ENCODE measurements around the gene TMEM270. TPM values are rescaled to one million over a fixed set of nuclear protein-coding genes. Genes with fewer than 3 reads are reported as not detected.
A peak's percentile ranks its signal among the peaks of the same experiment; 100 is the strongest.
"Not testable (repeated sequence)": the region's sequence is repeated elsewhere in the genome, so short reads cannot be mapped to it uniquely, and the experiment has no call there.

TMEM270 gene
- total RNA-seq, 1 donor = not detected

DNA sequence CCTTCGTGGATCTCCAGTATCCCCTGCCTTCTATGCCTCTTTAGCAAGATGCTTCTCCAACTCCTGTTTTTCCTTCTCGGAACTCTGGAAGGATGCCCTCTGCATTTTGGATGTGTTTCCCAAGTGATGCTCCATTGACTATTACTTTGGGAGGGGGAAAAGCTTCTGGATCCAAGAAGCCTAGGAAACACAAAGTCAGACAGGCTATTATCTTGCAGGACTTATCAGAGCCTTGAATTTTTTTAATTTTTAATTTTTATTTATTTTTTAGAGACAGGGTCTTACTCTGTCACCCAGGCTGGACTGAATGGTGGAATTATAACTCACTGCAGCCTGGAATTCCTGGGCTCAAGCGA is 21.1 kb downstream of the TMEM270 start:
- no peak for DNase-seq (ENCODE audit: low read depth in 2 of 3, low spot score in 2 of 3)

DNA sequence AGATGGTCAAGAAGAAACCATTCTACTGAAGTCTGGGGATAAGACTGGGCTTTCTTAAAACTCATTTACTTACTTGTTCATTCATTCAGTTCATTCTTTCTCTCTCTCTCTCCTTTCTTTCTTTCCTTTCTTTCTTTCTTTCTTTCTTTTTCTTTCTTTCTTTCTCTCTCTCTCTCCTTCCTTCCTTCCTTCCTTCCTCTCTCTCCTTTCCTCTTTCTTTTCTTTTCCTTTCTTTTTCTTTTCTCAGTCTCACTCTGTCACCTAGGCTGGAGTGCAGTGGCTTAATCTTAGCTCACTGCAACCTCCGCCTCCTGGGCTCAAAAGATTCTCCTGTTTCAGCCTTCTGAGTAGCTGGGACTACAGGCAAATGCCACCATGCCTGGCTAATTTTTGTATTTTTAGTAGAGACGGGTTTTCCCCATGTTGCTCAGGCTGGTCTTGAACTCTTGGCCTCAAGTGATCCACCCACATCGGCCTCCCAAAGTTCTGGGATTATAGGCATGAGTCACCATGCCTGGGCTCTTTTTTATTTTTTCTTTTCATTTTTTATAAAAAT is 24.0 kb downstream of the TMEM270 start:
- not testable (repeated sequence) for DNase-seq (ENCODE audit: low read depth in 2 of 3, low spot score in 2 of 3)

DNA sequence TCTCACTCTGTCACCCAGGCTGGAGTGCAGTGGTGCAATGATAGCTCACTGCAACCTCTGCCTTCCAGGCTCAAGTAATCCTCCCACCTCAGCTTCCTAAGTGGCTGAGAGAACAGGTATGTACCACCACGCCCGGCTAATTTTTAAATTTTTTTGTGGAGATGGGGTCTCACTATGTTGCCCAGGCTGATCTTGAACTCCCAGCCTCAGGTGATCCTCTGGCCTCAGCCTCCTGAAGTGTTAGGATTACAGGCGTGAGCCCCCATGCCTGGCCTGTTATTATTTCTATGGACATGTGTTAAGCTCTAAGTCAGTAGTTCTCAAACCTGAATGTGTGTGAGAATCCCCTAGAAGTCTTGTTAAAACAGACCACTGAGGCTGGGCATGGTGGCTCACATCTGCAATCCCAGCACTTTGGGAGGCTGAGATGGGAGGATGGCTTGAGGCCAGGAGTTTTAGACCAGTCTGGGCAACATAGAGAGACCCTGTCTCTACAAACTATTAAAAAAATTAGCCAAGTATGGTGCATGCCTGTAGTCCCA is 24.5 kb downstream of the TMEM270 start:
- DNase-seq (ENCODE audit: low read depth in 2 of 3, low spot score in 2 of 3) = no peak

DNA sequence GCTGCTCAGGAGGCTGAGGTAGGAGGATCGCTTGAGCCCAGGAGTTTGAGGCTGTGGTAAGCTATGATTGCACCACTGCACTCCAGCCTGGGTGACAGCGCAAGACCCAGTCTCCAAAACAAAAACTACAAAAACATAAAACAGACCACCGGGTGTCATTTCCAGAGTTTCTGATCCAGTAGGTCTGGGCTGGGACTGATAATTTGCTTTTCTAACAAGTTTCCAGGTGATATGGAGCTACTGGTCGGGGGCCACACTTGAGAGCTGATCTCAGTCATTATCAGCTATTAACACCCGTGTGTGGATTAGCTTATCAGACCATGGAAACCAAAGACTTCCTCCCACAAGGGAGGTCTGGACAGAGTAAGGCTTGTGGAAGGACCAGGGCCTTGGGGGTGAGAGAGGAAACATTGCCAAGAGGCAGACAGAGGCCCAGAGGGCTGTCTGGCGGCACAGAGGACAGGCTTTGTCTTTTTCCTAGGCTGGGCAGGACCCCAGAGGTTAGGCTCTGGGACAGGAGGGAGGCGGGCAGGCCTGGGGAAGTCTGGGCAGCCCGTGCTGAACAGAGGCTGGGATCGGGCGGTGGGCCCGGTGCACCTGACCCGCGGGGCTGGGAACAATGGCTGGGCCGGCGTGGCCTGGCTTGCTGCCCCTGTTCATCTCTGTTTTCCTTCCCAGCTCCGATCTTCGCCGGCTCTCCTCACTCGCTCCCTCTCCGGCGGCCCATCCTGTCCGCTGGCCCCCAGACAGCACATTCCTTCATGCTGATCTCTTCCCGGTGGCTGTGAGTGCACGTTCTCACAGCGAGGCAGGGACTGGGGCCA is 25.2 kb downstream of the TMEM270 start:
- peak in 2 of 3 donors; percentile 89 to 97 for DNase-seq (ENCODE audit: low read depth in 2 of 3, low spot score in 2 of 3)

DNA sequence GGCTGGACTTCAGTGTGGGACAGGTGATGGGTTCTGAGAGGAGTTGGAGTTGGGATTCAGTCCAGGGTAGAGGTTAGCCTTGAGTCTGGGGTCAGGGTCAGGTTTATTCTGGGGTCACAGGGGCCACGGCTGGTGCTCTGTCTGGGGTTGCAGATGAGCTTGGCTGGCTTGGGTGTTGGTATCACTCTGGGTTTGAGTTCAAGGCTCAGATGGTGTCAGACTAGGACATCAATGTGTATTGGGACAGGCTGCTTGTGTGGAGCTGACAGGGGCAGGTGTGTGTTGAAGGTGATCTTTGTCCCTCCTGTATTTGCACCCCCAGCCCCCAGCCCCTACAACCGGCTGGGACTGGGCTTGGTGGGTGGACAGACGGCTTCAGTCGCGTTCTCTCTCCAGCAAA is 26.8 kb downstream of the TMEM270 start:
- no peak for DNase-seq (ENCODE audit: low read depth in 2 of 3, low spot score in 2 of 3)

DNA sequence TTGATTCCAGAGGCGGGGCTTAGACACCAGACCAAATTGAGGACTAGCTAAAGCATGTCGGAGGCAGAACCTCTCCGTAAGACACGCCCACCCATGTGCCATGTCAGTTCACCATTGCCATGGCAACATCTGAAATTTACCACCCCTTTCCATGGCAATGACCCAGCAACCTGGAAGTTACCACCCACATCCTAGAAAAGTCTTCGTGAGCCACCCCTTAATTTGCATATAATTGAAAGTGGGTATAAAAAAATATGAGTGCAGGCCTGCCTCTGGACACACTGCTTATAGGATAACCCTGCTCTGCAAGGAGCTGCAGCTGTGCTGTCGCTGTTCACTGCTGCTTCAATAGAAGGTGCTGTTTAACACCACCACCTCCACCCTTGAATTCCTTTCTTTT is 28.0 kb downstream of the TMEM270 start:
- DNase-seq (ENCODE audit: low read depth in 2 of 3, low spot score in 2 of 3) = peak in 2 of 3 donors; percentile 85 to 93

DNA sequence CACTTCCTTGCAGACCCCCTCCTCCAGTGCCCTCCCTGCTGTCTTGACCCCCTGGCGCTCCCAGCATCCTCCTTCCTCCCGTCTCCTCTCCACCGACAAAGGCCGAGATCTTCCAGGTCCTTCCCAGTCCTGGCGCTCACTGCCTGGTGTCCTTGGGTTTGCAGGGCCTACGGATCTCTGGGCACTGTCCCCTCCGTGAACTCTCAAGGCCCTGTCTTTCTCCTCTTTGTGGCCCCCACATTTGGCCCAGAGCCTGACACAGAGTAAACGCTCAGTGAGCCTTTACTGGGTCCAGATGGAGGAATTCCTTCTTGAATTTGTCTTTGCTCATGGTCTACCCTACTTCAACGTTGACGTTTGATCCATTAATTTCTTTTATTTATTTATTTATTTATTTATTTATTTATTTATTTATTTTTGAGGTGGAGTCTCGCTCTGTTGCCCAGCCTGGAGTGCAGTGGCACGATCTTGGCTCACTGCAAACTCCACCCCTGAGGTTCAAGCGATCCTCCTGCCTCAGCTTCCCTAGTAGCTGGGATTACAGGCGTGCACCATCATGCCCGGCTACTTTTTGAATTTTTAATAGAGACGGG is 29.7 kb downstream of the TMEM270 start:
- DNase-seq (ENCODE audit: low read depth in 2 of 3, low spot score in 2 of 3) = no peak

DNA sequence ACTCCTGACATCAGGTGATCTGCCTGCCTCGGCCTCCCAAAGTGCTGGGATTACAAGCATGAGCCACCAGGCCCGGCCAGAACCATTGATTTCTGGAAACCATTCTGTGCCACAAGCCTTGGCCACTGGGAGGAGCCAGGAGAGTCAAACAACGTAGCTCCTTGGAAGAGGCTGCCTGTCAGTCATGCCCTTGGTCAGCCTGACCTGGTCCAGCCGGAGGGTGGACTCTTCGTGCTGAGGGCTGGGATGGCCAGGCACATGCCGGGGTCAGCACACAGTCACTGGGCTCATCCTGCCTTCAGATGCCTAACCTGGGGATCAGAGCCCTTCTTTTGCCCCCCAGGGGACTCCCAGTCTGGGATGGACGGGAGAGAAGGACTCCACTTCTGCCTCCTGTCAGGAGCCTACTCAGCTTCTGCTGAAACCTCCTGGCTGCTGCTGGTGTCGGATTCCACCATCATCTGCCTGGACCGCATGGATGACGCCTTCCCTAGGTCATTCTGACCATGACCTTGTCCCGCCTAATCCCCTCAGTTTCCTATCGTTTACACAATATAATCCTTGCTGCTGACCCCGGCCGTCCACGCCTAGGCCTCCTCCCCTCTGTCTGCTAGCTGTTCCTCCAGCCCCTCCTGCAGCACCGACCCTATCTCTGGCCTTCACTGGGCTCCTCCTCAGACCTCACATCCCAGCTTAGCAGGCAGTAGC is 30.4 kb downstream of the TMEM270 start:
- DNase-seq (ENCODE audit: low read depth in 2 of 3, low spot score in 2 of 3) = no peak

DNA sequence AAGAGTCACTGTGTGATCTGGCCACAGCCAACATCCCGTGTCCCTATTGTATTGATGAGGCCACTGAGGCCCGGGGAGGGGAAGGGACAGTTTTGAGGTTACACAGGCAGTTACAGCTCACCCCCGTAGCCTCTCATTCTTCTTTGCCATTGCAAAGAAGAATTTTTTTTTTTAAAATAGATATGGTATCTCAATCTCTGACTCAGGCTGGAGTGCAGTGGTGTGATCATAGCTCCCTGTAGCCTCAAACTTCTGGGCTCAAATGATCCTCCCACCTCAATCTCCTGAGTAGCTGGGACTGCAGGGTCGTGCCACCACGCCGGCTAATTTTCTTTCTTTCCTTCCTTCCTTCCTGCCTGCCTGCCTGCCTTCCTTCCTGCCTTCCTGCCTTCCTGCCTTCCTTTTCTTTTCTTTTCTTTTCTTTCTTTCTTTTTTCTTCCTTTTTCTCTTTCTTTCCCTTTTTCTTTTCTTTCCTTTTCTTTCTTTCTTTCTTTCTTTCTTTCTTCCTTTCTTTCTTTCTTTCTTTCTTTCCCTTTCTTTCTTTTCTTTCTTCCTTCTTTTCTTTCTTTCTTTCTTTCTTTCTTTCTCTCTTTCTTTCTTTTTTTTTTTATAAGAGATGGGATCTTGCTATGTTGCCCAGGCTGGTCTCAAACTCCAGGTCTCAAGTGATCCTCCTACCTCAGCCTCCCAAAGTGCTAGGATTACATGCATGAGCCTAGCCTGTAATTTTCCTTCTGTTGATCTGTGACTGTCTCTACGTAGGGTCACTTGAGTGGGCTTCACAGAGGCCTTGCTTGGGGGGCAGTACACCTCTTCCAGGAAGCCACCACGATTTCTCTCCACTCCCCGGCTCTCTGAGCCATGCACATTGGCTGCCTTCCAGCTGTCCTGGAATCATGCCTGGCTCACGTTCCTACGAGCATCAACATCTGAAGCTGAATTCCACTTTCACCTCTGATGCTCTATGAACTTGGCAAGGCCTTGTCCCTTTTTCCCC is 31.3 kb downstream of the TMEM270 start:
- no peak for DNase-seq (ENCODE audit: low read depth in 2 of 3, low spot score in 2 of 3)

DNA sequence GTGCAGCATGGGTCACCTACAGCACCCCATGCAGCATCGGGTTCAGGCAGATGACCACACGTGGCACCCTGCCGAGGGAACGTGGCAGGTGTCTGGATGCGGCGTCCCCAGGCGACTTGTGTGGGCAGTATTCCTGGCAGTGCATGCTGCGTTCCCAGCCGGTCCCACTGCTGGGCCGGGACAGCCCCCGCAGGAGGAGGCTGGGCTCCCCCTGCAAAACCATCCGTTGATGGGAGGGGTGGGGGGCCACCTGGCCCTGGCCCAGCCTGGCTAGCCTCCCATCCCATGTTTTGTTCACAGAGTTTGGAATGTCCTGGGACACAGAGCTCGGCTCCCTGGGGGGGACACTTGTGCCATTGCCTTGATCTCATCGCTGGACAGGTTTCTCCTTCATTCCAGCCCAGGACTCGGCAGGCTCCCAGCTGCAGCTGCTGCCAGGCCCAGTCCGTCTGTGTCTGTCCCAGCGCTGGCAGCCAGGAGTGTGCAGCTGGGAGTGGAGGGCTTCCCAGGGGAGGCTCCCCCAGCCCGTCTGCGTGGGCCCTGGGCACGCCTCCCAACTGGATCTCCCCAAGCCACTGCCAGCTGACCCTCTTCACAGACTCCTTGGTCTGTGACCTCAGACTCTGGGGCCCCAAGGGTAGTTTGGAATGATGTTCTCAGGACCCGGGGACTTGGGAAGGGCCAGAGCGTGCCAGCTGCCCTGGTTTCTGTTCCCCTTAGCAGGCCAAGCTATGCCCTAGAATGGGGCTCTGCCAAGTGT is 32.6 kb downstream of the TMEM270 start:
- DNase-seq (ENCODE audit: low read depth in 2 of 3, low spot score in 2 of 3) = no peak

DNA sequence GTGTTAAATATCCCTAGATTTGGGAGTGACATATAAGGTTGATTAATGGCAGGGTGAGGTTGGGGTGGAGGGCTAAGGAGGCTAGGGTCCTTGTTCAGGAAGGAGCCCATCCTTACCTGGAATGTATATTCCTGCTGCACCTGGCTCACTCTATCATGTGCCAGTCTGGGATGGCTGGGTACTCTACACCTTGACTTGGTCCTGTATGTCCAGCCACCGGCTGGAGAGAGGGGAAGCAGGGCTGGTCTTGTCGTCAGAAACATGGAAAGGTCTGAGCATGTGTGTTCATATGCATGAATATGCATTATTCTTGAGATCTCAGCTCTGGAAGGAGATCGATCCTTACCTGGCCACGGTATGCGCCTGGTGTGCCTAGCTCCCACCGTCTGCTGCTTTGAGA is 33.2 kb downstream of the TMEM270 start:
- no peak for DNase-seq (ENCODE audit: low read depth in 2 of 3, low spot score in 2 of 3)

DNA sequence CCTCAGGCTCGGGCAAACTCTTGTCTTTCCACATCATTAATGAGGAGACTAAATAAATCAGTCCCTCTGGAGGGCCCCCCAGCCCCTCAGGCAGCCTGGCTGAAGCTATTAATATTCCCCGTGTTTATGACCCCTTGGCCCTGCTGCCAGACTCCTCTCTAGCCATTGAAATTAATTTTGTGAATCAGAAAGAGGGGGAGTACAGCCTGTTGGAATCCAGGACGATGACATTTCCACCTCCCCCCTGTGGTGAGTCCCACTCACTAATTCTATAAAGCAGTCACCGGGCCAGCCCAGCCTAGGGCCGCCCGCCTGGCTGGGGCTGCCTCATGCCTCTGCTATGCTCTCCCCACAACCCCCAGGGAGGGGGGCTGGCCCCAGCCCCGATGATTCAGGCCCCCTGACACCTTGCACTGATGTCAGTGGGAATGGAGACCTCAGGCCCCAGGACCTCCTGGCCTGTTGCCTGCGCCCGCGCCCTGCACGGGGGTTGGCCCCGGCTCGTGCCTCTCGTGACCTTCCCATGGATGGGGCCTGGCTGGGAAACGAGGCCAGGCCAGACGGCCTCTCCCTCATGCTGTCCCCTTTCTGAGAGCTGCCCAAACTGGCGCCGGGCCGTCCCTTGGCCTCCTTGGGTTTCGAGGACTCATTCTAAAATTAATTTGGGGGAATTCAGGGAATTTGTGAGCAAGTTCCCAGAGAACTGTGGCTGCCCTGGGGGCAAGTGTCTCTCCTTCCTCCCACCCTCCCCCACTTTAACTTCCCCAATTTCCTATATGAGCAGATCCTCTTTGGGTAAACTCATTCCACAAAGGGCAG is 34.0 kb downstream of the TMEM270 start:
- DNase-seq (ENCODE audit: low read depth in 2 of 3, low spot score in 2 of 3) = no peak

DNA sequence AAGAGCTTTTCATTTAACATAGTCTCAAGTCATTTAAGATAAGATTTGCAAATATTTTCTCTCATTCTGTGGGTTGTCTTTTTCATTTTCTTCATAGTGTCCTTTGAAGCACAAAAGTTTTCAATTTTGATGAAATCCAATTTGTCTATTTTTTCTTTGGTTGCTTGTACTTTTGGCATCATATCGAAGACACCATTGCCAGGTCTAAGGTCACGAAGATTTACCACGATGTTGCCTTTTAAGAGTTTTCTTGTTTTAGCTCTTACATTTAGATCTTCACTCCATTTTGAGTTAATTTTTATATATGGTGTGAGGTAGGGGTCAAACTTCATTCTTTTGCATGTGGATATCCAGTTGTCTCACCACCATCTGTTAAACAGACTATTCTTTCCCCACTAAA is 34.7 kb downstream of the TMEM270 start:
- DNase-seq (ENCODE audit: low read depth in 2 of 3, low spot score in 2 of 3) = no peak

DNA sequence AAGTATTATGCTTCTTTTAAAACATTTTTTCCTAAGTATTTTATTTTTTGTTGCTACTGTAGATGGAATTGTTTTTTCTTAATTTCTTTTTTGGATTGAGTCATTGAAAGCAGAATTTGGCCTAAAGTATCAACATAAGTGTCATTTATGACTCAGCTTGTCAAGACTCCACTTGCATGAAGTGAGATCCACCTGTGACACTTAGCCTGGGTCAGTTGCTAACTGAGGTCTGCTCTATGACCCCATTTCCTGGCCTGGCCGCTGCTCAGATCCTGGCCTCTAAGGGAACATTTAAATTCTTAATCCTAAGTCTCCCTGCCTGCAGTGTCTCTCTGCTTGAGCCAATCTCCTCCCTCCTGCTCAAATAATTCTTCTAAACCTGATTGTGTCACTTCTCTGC is 35.5 kb downstream of the TMEM270 start:
- DNase-seq (ENCODE audit: low read depth in 2 of 3, low spot score in 2 of 3) = no peak

DNA sequence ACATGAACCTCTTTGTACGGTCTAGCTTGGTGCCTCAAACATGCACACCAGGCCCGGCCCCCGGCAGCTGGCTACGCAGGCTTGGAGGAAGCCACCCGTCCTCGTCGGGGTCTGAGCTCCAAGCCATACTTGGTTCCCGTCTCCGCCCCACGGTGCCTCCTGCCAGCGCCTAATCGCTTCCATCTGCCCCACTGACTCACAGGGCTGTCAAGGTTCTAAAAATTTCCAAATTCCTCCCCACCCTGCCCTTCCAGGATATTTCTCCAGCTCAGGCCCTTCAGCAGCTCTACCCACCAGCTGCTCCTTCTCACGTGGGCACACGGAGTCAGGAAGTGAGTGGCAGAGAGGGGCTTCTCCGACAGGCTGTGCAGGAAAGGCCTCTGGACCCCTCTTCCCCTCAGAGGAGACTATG is 38.8 kb downstream of the TMEM270 start:
- no peak for DNase-seq (ENCODE audit: low read depth in 2 of 3, low spot score in 2 of 3)

DNA sequence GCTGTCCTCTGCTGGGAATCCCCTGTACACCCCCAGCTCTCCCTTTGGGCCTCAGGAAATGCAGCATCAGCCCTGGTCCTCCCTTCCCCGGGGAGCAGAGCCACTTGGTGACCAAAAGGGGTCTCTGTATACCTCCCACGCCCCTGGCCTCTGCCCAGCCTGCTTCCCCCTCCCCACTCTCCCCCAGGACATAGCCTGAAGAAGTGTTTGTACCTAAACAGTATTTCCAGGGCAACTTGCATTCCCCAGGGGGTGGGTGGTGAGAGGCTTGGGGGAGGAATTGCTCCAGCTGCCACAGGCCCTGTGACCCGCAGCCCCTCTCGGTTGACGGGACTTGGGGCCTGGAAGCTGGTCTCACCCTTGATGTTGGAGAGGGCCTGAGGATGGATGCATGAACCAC is 39.3 kb downstream of the TMEM270 start:
- no peak for DNase-seq (ENCODE audit: low read depth in 2 of 3, low spot score in 2 of 3)

DNA sequence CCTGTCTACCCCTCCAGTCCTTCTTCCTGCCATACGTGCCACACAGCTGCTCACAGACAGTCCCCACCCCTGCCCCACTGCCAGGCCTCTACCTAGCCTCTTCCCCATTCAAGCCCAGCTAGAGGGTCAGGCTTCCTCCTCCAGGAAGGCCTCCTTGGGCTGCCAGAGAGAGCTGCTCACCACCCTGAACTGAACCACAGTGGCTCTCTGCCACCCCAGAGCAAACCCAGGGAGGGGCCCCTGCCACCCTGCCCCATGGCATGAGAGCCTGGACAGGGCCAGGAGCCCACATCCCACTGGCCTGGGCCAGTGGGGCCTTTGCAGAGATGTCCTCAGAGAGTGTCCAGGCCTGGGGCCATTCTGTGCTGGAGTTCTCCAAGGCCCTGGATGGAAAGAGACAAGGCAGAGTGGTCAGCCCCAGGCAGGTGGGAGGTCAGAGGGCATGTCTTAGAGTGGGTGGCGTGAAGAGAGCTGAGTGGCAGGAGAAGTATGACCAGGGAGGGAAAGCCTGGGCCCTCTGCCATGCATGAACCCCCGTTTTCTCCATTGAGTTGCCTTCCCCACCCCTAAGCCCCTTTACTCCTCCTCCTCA is 40.4 kb downstream of the TMEM270 start:
- no peak for DNase-seq (ENCODE audit: low read depth in 2 of 3, low spot score in 2 of 3)

Data from hematopoietic multipotent progenitor cell (in vitro differentiated cells).